K562 (cell line): ENCODE data around the gene DELE1. TPM values are rescaled to one million over a fixed set of nuclear protein-coding genes. Genes with fewer than 3 reads are reported as not detected.

Source experiments
- CHAMP1 ChIP-seq: fragments of 450-650 bp; IDR thresholded peaks from 2 replicates; pipeline ENCODE4 v1.6.1; 2016; ENCODE audit warnings: mild to moderate bottlenecking
- CREB3L1 ChIP-seq: fragments of 450-650 bp; IDR thresholded peaks from 2 replicates; pipeline ENCODE4 v1.6.1; 2014; ENCODE audit warnings: low read depth, mild to moderate bottlenecking, moderate library complexity, borderline replicate concordance
- DEAF1 ChIP-seq: fragments of 450-650 bp; formaldehyde crosslinking; IDR thresholded peaks from 2 replicates; pipeline ENCODE4 v1.4.0; 2020; ENCODE audit warnings: mild to moderate bottlenecking, moderate library complexity
- GTF2F1 ChIP-seq: IDR thresholded peaks from 2 replicates; pipeline ENCODE4 v1.6.1; 2011; ENCODE audit warnings: low read depth, low read length, improper control_type of control experiment
- ILK ChIP-seq: fragments of 450-650 bp; IDR thresholded peaks from 2 replicates; pipeline ENCODE4 v1.6.1; 2016; ENCODE audit warnings: missing genetic modification characterization, low read depth, mild to moderate bottlenecking, missing compliant biosample characterization, moderate library complexity, borderline replicate concordance
- NCOR1 ChIP-seq: fragments of 450-650 bp; IDR thresholded peaks from 2 replicates; pipeline ENCODE4 v1.6.1; 2016; ENCODE audit warnings: mild to moderate bottlenecking, moderate library complexity
- RFX7 ChIP-seq: fragments of 250-450 bp; sonication (Bioruptor Pico); IDR thresholded peaks from 2 replicates; pipeline ENCODE4 v1.5.1; 2021; ENCODE audit warnings: mild to moderate bottlenecking
- SLC30A9 ChIP-seq: fragments of 250-450 bp; sonication (Bioruptor Pico); IDR thresholded peaks from 2 replicates; pipeline ENCODE4 v1.8.0; 2022; ENCODE audit warnings: mild to moderate bottlenecking, moderate library complexity
- STAT5B ChIP-seq: fragments of 250-450 bp; sonication (Bioruptor Pico); IDR thresholded peaks from 2 replicates; pipeline ENCODE4 v1.8.0; 2021; ENCODE audit warnings: mild to moderate bottlenecking, inconsistent platforms
- ZC3H8 ChIP-seq: fragments of 450-650 bp; IDR thresholded peaks from 2 replicates; pipeline ENCODE4 v1.6.1; 2017
- ZNF280A ChIP-seq: fragments of 450-650 bp; IDR thresholded peaks from 2 replicates; pipeline ENCODE4 v1.6.1; 2018; ENCODE audit warnings: mild to moderate bottlenecking, low read depth; ENCODE audit not compliant: partially characterized antibody
- ZNF318 ChIP-seq, 2 experiments: fragments of 450-650 bp; IDR thresholded peaks; 2 replicates each; pipeline ENCODE4 v1.6.1; 2016; ENCODE audit warnings: mild to moderate bottlenecking in 2 of 2, borderline replicate concordance in 1 of 2, low read depth in 1 of 2, moderate library complexity in 1 of 2
- polyA plus RNA-seq, 8 experiments: library from polyadenylated mRNA; depleted of rRNA in 4 of 8; stranded (reverse) in 5 of 8; unstranded in 3 of 8; fragments of >200 nt; fragmentation: Nextera tagmentation in 2 of 8; fragmentation: Illumina TruSeq in 1 of 8; extraction: Ambion mirVana in 2 of 8; extraction: Trizol in 1 of 8; gene quantifications; 2 replicates each; pipeline versions ENCODE4 v1.2.1 to v1.2.3, GENCODE V29; 2011 to 2014; ENCODE audit warnings: inconsistent platforms in 1 of 8, missing spikeins in 1 of 8
- total RNA-seq, 7 experiments: library from RNA; depleted of rRNA in 6 of 7; stranded (reverse); fragments of >200 nt in 6 of 7; fragmentation: Illumina TruSeq in 2 of 7; extraction: Trizol in 2 of 7; gene quantifications; 2 replicates each; pipeline versions ENCODE4 v1.2.1 to v1.2.3, GENCODE V29; 2011 to 2021; ENCODE audit warnings: low replicate concordance in 1 of 7

The DELE1 gene
- total and polyA plus RNA-seq, 9 of the 15 experiments (the other 6 are each of a cell fraction or from before 2014, with no cell fraction given): 16.6 to 74.4 (median 49.8) TPM

GRCh38 chr5:141914199-141914743, 9.4 kb upstream of the DELE1 start (continued):
- TF ChIP-seq ZNF318 (IDR thresholded peaks at IDR 0.05; ENCODE audit: borderline replicate concordance in 1 of 2, low read depth in 1 of 2) (no peak), RFX7 (CRISPR knock-in tag) (no peak), ZC3H8 (no peak), NCOR1 (no peak), ZNF280A (no peak), GTF2F1 (no peak), STAT5B (no peak), CREB3L1 (peak; percentile 26; the same call in 1 of the 2 replicates), SLC30A9 (CRISPR knock-in tag) (no peak), DEAF1 (CRISPR knock-in tag) (peak; percentile 75), ILK (no peak), CHAMP1 (0 out of 2 replicates have a peak, but pooled peaks have one; percentile 16)
